ENCODE measurements around the gene CYCS.

Gene CYCS

DNA sequence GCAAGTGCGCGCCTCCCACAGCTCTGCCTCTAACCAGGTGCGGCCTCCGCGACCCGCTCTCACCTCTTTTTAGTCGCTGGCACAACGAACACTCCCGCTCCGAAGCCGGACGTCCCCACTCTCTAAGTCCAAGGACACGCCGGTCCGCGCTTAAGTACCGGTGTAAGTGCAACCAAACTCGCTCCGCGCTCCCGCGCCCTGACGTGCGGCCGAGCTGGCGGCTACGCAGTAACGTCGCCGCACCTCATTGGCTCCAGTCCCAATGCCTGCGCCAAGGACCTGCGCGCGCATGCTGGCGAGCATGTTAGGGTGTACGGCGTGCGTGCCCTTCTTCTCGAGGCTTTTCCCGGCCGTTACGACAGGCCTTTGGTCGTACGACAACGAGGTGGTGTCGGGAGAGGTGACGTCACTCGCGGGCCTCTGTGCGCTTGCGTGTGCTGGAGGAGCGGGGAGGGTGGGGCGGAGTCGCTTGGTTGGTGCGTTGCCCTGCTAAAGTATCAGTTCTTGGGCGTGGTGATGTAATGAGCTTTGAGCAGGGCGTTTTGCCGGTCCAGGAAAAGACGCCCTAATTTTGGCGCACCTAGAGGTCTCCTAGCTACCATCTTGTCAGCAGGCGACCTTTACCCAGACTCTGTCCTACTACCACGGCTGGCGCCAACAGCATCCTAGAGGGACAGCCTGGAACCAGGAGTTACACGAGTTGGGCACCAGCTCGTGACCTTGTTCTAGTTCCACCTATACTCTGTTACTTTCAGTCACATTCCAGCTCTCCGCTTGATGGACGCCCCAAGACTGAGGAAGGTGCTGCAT lies at the start of gene CYCS:
TSS of gene CYCS (minus strand) at position 124 of the 810 bp plus-strand sequence. CDS start 1,141 bp downstream, outside the sequence.
- TF ChIP-seq CTCF (IDR thresholded peaks at IDR 0.05), result no peak

DNA sequence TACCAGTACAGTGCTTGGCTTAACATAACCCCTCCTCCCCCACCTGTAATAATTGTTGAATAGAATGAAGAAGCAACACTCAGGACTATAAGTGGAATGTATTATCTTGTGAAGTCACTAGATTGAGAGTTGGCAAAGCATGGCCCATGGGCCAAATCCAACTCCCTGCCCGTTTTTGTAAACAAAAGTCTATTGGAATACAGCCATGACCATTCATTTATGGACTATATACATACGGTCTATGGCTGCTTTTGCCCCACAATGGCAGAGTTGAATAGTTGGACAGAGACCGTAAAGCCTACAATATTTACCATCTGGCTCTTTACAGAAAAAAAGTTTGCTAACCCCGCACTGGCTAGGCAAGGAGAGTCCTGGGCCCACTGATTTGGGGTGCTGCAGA lies 48.1 kb upstream of the CYCS start:
- TF ChIP-seq CTCF (IDR thresholded peaks at IDR 0.05), result no peak

- TF ChIP-seq CTCF (IDR thresholded peaks at IDR 0.05), result no peak
Observed at GRCh38 chr7:25171516-25171915, 46.5 kb upstream of the CYCS start.

- TF ChIP-seq CTCF (IDR thresholded peaks at IDR 0.05), result no peak
Observed at GRCh38 chr7:25171071-25171470, 46.0 kb upstream of the CYCS start.

GRCh38 chr7:25169683-25170082 lies 44.6 kb upstream of the CYCS start:
- TF ChIP-seq CTCF (IDR thresholded peaks at IDR 0.05), result no peak

DNA sequence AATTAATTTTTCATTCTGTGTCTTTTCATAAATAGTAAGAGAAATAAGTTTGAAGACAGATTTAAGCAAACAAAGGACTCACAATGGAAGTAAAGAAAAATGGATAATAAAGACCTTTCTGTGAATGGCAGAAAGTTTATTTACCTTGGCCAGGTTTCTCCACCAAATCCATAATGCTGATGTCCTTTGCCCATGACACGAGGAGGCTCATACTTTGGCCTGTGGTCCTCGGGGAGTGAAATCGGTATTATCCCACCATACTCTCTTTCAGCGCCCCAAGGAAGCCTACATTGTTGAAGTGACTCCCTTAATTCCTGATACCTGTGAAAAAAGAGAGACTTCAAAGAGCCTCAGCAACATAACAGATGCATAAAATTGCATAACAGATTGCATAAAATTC lies 43.1 kb upstream of the CYCS start:
- TF ChIP-seq CTCF (IDR thresholded peaks at IDR 0.05), result no peak

- TF ChIP-seq CTCF (IDR thresholded peaks at IDR 0.05), result no peak
Observed at GRCh38 chr7:25167262-25167843, 42.3 kb upstream of the CYCS start.

Data from LNCAP (cell line).